Liver (tissue), 3 donors: ENCODE results near the gene CDO1.

Experiments
- EGR1 ChIP-seq, 2 donors: IDR thresholded peaks; 2 replicates each; pipeline ENCODE4 v1.6.1; 2016 to 2018; ENCODE audit warnings: antibody characterized with exemption in 2 of 2, low read depth in 2 of 2
- GABPA ChIP-seq, 2 donors: IDR thresholded peaks in 1 of 2; conservative IDR thresholded peaks in 1 of 2; 2 replicates each; pipeline ENCODE4 v1.6.1; 2016; ENCODE audit warnings: antibody characterized with exemption in 2 of 2, mild to moderate bottlenecking in 1 of 2, moderate library complexity in 1 of 2
- JUND ChIP-seq, 2 donors: IDR thresholded peaks; 2 replicates each; pipeline ENCODE4 v1.6.1; 2016; ENCODE audit warnings: antibody characterized with exemption in 2 of 2
- NR2F2 ChIP-seq: IDR thresholded peaks from 2 replicates; pipeline ENCODE4 v1.6.1; 2016; ENCODE audit warnings: antibody characterized with exemption
- RAD21 ChIP-seq, 2 donors: IDR thresholded peaks; 2 replicates each; pipeline ENCODE4 v1.6.1; 2016; ENCODE audit warnings: antibody characterized with exemption in 2 of 2, mild to moderate bottlenecking in 2 of 2
- RXRA ChIP-seq, 2 donors: IDR thresholded peaks; 2 replicates each; pipeline ENCODE4 v1.6.1; 2017 to 2018; ENCODE audit warnings: antibody characterized with exemption in 2 of 2, mild to moderate bottlenecking in 1 of 2
- SP1 ChIP-seq: IDR thresholded peaks from 2 replicates; pipeline ENCODE4 v1.6.1; 2018; ENCODE audit warnings: antibody characterized with exemption, mild to moderate bottlenecking
- TAF1 ChIP-seq: conservative IDR thresholded peaks from 2 replicates; pipeline ENCODE4 v1.6.1; 2016; ENCODE audit warnings: antibody characterized with exemption, mild to moderate bottlenecking
- YY1 ChIP-seq: IDR thresholded peaks from 2 replicates; pipeline ENCODE4 v1.6.1; 2016; ENCODE audit warnings: antibody characterized with exemption, mild to moderate bottlenecking
- TF ChIP-seq, protein P1 (sequence below): fragments of 150-350 bp; IDR thresholded peaks from 2 replicates; pipeline ENCODE4 v1.5.1; 2017; ENCODE audit warnings: improper control_type of control experiment, low read depth, low read length; ENCODE audit not compliant: missing input control
- TF ChIP-seq, protein P2 (sequence below): IDR thresholded peaks from 2 replicates; pipeline ENCODE4 v1.6.1; 2016; ENCODE audit warnings: antibody characterized with exemption
- TF ChIP-seq, protein P3 (sequence below): IDR thresholded peaks from 2 replicates; pipeline ENCODE4 v1.6.1; 2016; ENCODE audit warnings: antibody characterized with exemption, mild to moderate bottlenecking
- TF ChIP-seq, protein P4 (sequence below): IDR thresholded peaks from 2 replicates; pipeline ENCODE4 v1.6.1; 2016; ENCODE audit warnings: antibody characterized with exemption
- donor health status: healthy.
- donor health status: healthy.

DNA sequence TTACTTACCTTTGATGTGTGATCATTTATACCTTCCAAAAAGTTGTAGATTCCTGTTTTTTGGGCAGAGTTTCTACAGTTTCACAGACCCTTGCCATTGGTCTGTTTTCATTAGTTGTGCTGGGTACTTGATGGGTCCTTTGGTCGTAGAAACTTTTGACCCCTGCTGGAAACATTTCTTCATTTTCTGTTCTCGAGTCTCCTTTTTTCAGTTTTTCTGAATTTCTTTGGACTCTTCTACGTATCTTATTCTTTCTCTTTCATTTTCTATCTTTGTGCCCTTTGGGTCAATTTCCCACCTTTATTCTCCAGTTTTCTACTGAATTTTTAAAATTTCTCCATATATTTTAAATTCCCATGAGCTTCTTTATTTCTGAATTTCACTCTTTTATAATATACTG lies 41.9 kb upstream of the CDO1 start:
- TF ChIP-seq, protein P1, sequence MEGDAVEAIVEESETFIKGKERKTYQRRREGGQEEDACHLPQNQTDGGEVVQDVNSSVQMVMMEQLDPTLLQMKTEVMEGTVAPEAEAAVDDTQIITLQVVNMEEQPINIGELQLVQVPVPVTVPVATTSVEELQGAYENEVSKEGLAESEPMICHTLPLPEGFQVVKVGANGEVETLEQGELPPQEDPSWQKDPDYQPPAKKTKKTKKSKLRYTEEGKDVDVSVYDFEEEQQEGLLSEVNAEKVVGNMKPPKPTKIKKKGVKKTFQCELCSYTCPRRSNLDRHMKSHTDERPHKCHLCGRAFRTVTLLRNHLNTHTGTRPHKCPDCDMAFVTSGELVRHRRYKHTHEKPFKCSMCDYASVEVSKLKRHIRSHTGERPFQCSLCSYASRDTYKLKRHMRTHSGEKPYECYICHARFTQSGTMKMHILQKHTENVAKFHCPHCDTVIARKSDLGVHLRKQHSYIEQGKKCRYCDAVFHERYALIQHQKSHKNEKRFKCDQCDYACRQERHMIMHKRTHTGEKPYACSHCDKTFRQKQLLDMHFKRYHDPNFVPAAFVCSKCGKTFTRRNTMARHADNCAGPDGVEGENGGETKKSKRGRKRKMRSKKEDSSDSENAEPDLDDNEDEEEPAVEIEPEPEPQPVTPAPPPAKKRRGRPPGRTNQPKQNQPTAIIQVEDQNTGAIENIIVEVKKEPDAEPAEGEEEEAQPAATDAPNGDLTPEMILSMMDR, result no peak
- TF ChIP-seq YY1 (no peak), TAF1 (no peak), GABPA (IDR thresholded peaks at IDR 0.05 in 1 of 2, conservative IDR thresholded peaks at IDR 0.05 in 1 of 2) (no peak), RXRA (IDR thresholded peaks at IDR 0.05) (no peak), RAD21 (IDR thresholded peaks at IDR 0.05) (no peak), JUND (IDR thresholded peaks at IDR 0.05) (no peak), EGR1 (IDR thresholded peaks at IDR 0.05; ENCODE audit: low read depth in 2 of 2) (no peak), NR2F2 (no peak), SP1 (no peak)
- TF ChIP-seq, protein P2, sequence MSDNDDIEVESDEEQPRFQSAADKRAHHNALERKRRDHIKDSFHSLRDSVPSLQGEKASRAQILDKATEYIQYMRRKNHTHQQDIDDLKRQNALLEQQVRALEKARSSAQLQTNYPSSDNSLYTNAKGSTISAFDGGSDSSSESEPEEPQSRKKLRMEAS, result no peak
- TF ChIP-seq, protein P3, sequence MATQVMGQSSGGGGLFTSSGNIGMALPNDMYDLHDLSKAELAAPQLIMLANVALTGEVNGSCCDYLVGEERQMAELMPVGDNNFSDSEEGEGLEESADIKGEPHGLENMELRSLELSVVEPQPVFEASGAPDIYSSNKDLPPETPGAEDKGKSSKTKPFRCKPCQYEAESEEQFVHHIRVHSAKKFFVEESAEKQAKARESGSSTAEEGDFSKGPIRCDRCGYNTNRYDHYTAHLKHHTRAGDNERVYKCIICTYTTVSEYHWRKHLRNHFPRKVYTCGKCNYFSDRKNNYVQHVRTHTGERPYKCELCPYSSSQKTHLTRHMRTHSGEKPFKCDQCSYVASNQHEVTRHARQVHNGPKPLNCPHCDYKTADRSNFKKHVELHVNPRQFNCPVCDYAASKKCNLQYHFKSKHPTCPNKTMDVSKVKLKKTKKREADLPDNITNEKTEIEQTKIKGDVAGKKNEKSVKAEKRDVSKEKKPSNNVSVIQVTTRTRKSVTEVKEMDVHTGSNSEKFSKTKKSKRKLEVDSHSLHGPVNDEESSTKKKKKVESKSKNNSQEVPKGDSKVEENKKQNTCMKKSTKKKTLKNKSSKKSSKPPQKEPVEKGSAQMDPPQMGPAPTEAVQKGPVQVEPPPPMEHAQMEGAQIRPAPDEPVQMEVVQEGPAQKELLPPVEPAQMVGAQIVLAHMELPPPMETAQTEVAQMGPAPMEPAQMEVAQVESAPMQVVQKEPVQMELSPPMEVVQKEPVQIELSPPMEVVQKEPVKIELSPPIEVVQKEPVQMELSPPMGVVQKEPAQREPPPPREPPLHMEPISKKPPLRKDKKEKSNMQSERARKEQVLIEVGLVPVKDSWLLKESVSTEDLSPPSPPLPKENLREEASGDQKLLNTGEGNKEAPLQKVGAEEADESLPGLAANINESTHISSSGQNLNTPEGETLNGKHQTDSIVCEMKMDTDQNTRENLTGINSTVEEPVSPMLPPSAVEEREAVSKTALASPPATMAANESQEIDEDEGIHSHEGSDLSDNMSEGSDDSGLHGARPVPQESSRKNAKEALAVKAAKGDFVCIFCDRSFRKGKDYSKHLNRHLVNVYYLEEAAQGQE, result no peak
- TF ChIP-seq, protein P4, sequence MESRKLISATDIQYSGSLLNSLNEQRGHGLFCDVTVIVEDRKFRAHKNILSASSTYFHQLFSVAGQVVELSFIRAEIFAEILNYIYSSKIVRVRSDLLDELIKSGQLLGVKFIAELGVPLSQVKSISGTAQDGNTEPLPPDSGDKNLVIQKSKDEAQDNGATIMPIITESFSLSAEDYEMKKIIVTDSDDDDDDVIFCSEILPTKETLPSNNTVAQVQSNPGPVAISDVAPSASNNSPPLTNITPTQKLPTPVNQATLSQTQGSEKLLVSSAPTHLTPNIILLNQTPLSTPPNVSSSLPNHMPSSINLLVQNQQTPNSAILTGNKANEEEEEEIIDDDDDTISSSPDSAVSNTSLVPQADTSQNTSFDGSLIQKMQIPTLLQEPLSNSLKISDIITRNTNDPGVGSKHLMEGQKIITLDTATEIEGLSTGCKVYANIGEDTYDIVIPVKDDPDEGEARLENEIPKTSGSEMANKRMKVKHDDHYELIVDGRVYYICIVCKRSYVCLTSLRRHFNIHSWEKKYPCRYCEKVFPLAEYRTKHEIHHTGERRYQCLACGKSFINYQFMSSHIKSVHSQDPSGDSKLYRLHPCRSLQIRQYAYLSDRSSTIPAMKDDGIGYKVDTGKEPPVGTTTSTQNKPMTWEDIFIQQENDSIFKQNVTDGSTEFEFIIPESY, result no peak
